IMR-90 (cell line): ENCODE data around the gene MRAP. TPM values are rescaled to one million over a fixed set of nuclear protein-coding genes. Genes with fewer than 3 reads are reported as not detected.

ENCODE experiments used
- ATAC-seq: fragments of 200-7000 bp; cut with Tn5 transposase; 2 replicates; pipeline ENCODE4 v1.9.1; 2020; ENCODE audit warnings: low read depth, mild to moderate bottlenecking, moderate library complexity
- BruUV-seq: library from RNA; stranded (reverse); fragments of 400-500 nt; replicated peaks from 2 replicates; lab custom pipeline; 2021; lab: Mats Ljungman, UMichigan
- CTCF ChIA-PET: fragments of 300-600 bp; formaldehyde crosslinking; extraction: SDS; loops from one replicate; lab custom pipeline; 2021; ENCODE audit warnings: antibody characterized with exemption; lab: Yijun Ruan, JAX
- POLR2A ChIA-PET: fragments of 300-600 bp; sonication (Branson Sonifier 250); formaldehyde crosslinking; loops from one replicate; lab custom pipeline; 2022; ENCODE audit warnings: antibody characterized with exemption; ENCODE audit not compliant: unreplicated experiment; lab: Charles Lee
- DNase-seq: peaks from one replicate; pipeline ENCODE4 v3.0.0; 2013
- H2AFZ ChIP-seq: replicated peaks from 2 replicates; pipeline ENCODE3; 2013; ENCODE audit warnings: low read length, mild to moderate bottlenecking; ENCODE audit not compliant: poor library complexity
- H2AK5ac ChIP-seq: 2 replicates; pipeline ENCODE4 v1.6.1; 2013; ENCODE audit warnings: low read depth, low read length, inconsistent platforms
- H2AK9ac ChIP-seq: replicated peaks from 2 replicates; pipeline ENCODE3; 2013; ENCODE audit warnings: mild to moderate bottlenecking, low read depth, low read length, moderate library complexity; ENCODE audit not compliant: poor library complexity
- H2BK120ac ChIP-seq: 2 replicates; pipeline ENCODE4 v1.6.1; 2013; ENCODE audit warnings: low read depth, low read length, inconsistent platforms
- H2BK15ac ChIP-seq: 3 replicates; pipeline ENCODE4 v1.6.1; 2013; ENCODE audit warnings: low read depth, low read length, inconsistent platforms
- H2BK20ac ChIP-seq: 2 replicates; pipeline ENCODE4 v1.6.1; 2013; ENCODE audit warnings: low read depth, mild to moderate bottlenecking, inconsistent platforms, low read length, moderate library complexity
- H2BK5ac ChIP-seq: 2 replicates; pipeline ENCODE4 v1.6.1; 2013; ENCODE audit warnings: mild to moderate bottlenecking, low read depth, low read length, inconsistent platforms; ENCODE audit not compliant: poor library complexity, severe bottlenecking
- H3K14ac ChIP-seq: replicated peaks from 2 replicates; pipeline ENCODE4 v1.6.1; 2013; ENCODE audit warnings: low read depth, low read length, inconsistent platforms
- H3K18ac ChIP-seq: 2 replicates; pipeline ENCODE4 v1.6.1; 2013; ENCODE audit warnings: low read depth, low read length, control low read depth
- H3K23ac ChIP-seq: 2 replicates; pipeline ENCODE4 v1.6.1; 2013; ENCODE audit warnings: low read depth, low read length, inconsistent platforms
- H3K27ac ChIP-seq: 2 replicates; pipeline ENCODE4 v1.5.1; 2013; ENCODE audit warnings: mild to moderate bottlenecking, control low read depth, low read length; ENCODE audit not compliant: insufficient read depth
- H3K27me3 ChIP-seq: 2 replicates; pipeline ENCODE4 v1.6.1; 2013; ENCODE audit warnings: low read length; ENCODE audit not compliant: control insufficient read depth, insufficient read depth
- H3K36me3 ChIP-seq: 2 replicates; pipeline ENCODE4 v1.6.1; 2013; ENCODE audit warnings: low read length, mixed read lengths; ENCODE audit not compliant: control insufficient read depth, insufficient read depth
- H3K4ac ChIP-seq: 2 replicates; pipeline ENCODE4 v1.6.1; 2013; ENCODE audit warnings: low read depth, low read length, inconsistent platforms
- H3K4me1 ChIP-seq: 2 replicates; pipeline ENCODE4 v1.6.1; 2013; ENCODE audit warnings: low read length, mixed read lengths; ENCODE audit not compliant: control insufficient read depth, insufficient read depth
- H3K4me2 ChIP-seq: 2 replicates; pipeline ENCODE4 v1.6.1; 2013; ENCODE audit warnings: low read depth, mild to moderate bottlenecking, control low read depth, low read length, moderate library complexity
- H3K4me3 ChIP-seq: 2 replicates; pipeline ENCODE4 v1.5.1; 2013; ENCODE audit warnings: low read depth, mild to moderate bottlenecking, control low read depth, low read length, moderate library complexity; ENCODE audit not compliant: insufficient read depth
- H3K56ac ChIP-seq: 2 replicates; pipeline ENCODE4 v1.6.1; 2013; ENCODE audit warnings: low read length, inconsistent platforms; ENCODE audit not compliant: insufficient read depth; ENCODE audit errors: extremely low read depth
- H3K79me1 ChIP-seq, 2 experiments: 2 replicates each; pipeline ENCODE4 v1.6.1; 2013; ENCODE audit warnings: low read length in 2 of 2, inconsistent platforms in 1 of 2, low read depth in 1 of 2
- H3K9ac ChIP-seq: 2 replicates; pipeline ENCODE4 v1.6.1; 2013; ENCODE audit warnings: low read depth, low read length, control low read depth
- H3K9me1 ChIP-seq: 2 replicates; pipeline ENCODE4 v1.6.1; 2013; ENCODE audit warnings: low read length, inconsistent platforms; ENCODE audit not compliant: insufficient read depth
- H3K9me3 ChIP-seq: 2 replicates; pipeline ENCODE4 v1.6.1; 2013; ENCODE audit warnings: low read length; ENCODE audit not compliant: control insufficient read depth, insufficient read depth
- H4K20me1 ChIP-seq: 2 replicates; pipeline ENCODE4 v1.6.1; 2013; ENCODE audit warnings: low read length, inconsistent platforms; ENCODE audit not compliant: insufficient read depth
- H4K5ac ChIP-seq: 2 replicates; pipeline ENCODE4 v1.6.1; 2013; ENCODE audit warnings: mild to moderate bottlenecking, low read depth, low read length, control low read depth
- H4K8ac ChIP-seq, 2 experiments: 2 replicates each; pipeline ENCODE4 v1.6.1; 2013; ENCODE audit warnings: low read depth in 2 of 2, low read length in 2 of 2, control low read depth in 1 of 2, inconsistent platforms in 1 of 2
- H4K91ac ChIP-seq: 2 replicates; pipeline ENCODE4 v1.6.1; 2013; ENCODE audit warnings: low read depth, low read length, inconsistent platforms; ENCODE audit not compliant: insufficient read depth
- CTCF ChIP-seq: conservative IDR thresholded peaks from 2 replicates; pipeline ENCODE4 v1.5.1; 2012; ENCODE audit warnings: mild to moderate bottlenecking, low read depth, low read length, improper control_type of control experiment
- MXI1 ChIP-seq: IDR thresholded peaks from 2 replicates; pipeline ENCODE4 v1.6.1; 2012; ENCODE audit warnings: low read depth, mild to moderate bottlenecking, low read length, moderate library complexity, borderline replicate concordance
- NFE2L2 ChIP-seq: fragments of 150-350 bp; IDR thresholded peaks from 2 replicates; pipeline ENCODE4 v1.6.1; 2016; ENCODE audit warnings: low read depth, mild to moderate bottlenecking, low read length
- USF2 ChIP-seq: fragments of 150-350 bp; IDR thresholded peaks from 2 replicates; pipeline ENCODE4 v1.6.1; 2017; ENCODE audit warnings: mild to moderate bottlenecking, antibody characterized with exemption, low read length, low read depth
- WGBS, 2 experiments: methylation state at CpG; one replicate each; pipeline versions ENCODE4 v1.1.5 to v1.1.7; 2013; ENCODE audit warnings: missing lambda C conversion rate in 2 of 2; ENCODE audit not compliant: insufficient read length in 1 of 2; ENCODE audit errors: extremely low coverage in 2 of 2; 5-methylcytosine and 5-hydroxymethylcytosine counted together
- dilution Hi-C: fragments of 300-500 bp; cut with HindIII; formaldehyde crosslinking; loops from one replicate; pipeline ENCODE4 v1.14.3; 2018; ENCODE audit warnings: low sequenced_read_pairs; ENCODE audit not compliant: unreplicated experiment
- in situ Hi-C: fragments of 300-500 bp; cut with MboI; formaldehyde crosslinking; loops from 3 replicates; pipeline ENCODE4 v1.14.3; 2019; ENCODE audit warnings: low sequenced_read_pairs, inconsistent platforms, mixed read lengths
- intact Hi-C: fragments of 100-400 bp; cut with micrococcal nuclease; formaldehyde crosslinking; loops from 2 replicates; pipeline ENCODE4 v1.10.0; 2022
- polyA plus RNA-seq, 3 experiments: library from polyadenylated mRNA; depleted of rRNA; stranded (reverse); fragments of >200 nt; gene quantifications; 2 replicates each; pipeline ENCODE4 v1.2.3, GENCODE V29; 2012; ENCODE audit warnings: low replicate concordance in 1 of 3
- total RNA-seq: library from RNA; depleted of rRNA; stranded (reverse); fragments of >200 nt; gene quantifications from 2 replicates; pipeline ENCODE4 v1.2.3, GENCODE V29; 2012

The MRAP gene
- total and polyA plus RNA-seq, 2 of the 4 experiments (the other 2 are of a cell fraction) = not detected

- no peak overlapping the region for H3K4me3 ChIP-seq
- H2AK5ac ChIP-seq = no peak overlapping the region
- no peak overlapping the region for H3K14ac ChIP-seq
- H3K27me3 ChIP-seq = no peaks in the 10 kb centered on the region
- WGBS, 2 experiments = no CpG with 5 or more reads among the region's 1 CpG
- intact Hi-C loops (no loop called here), in situ Hi-C loops (no loop called here), dilution Hi-C loops (no loop called here)
- DNase-seq (peak; percentile 56), ATAC-seq (no peak)
- H2AK9ac ChIP-seq = no peak overlapping the region
- peaks cover 5 to 10% of the 10 kb centered on the region in 2 experiments; a peak in 2 of 4 replicates for H3K79me1 ChIP-seq
- no peak overlapping the region for H3K27ac ChIP-seq
- no peaks in the 10 kb centered on the region for H3K9me1 ChIP-seq
- H2BK120ac ChIP-seq = no peak overlapping the region
- H4K20me1 ChIP-seq = no peaks in the 10 kb centered on the region
- no peak overlapping the region for H2BK20ac ChIP-seq
- CTCF ChIA-PET = no interaction called here
- no peak overlapping the region for H3K4me2 ChIP-seq
- no peak overlapping the region for H3K23ac ChIP-seq
- no peak overlapping the region for H3K4ac ChIP-seq
- no peak overlapping the region for H3K56ac ChIP-seq
- peaks cover 54% of the 10 kb centered on the region for H3K36me3 ChIP-seq
- no peak overlapping the region for H4K8ac ChIP-seq
- TF ChIP-seq USF2 (no peak), NFE2L2 (no peak), MXI1 (no peak), CTCF (no peak)
- no peaks in the 10 kb centered on the region for H3K4me1 ChIP-seq
- H2BK15ac ChIP-seq = no peak overlapping the region
- H4K5ac ChIP-seq = no peak overlapping the region
- H4K91ac ChIP-seq = no peak overlapping the region
- H3K9ac ChIP-seq = no peak overlapping the region
- no peak overlapping the region for H2AFZ ChIP-seq
- POLR2A ChIA-PET = no interaction called here
- H3K9me3 ChIP-seq = no peaks in the 10 kb centered on the region
- H3K18ac ChIP-seq = no peak overlapping the region
- BruUV-seq = no TSS peak
- no peak overlapping the region for H2BK5ac ChIP-seq
Observed at GRCh38 chr21:32336711-32337110, 38.1 kb downstream of the MRAP start.
